ENCODE data around the gene AGBL5.
A peak's percentile ranks its signal among the peaks of the same experiment; 100 is the strongest.

AGBL5 gene

GRCh38 chr2:27025281-27025800 lies 26.1 kb upstream of the AGBL5 start:
- DNase-seq, result no peak

- no peak for DNase-seq
These were observed 25.3 kb upstream of the AGBL5 start for GRCh38 chr2:27025861-27026851.

- DNase-seq, result no peak
These were observed 24.2 kb upstream of the AGBL5 start for GRCh38 chr2:27027211-27027651.

GRCh38 chr2:27029051-27029450 lies 22.4 kb upstream of the AGBL5 start:
- no peak for DNase-seq

GRCh38 chr2:27032495-27033252 lies 18.8 kb upstream of the AGBL5 start, which contains the start of gene TMEM214:
Gene TMEM214 (plus strand): TSS chr2:27032965. CDS start chr2:27033016, 51 bp downstream.
- DNase-seq, result peak; percentile 80 to 81

GRCh38 chr2:27033253-27033852 lies 18.1 kb upstream of the AGBL5 start:
- DNase-seq, result peak in 1 of 2 donors; percentile 5

GRCh38 chr2:27038012-27038411 lies 13.5 kb upstream of the AGBL5 start:
- DNase-seq, result no peak

- DNase-seq, result no peak
These were observed 12.7 kb upstream of the AGBL5 start for GRCh38 chr2:27038631-27039339.

GRCh38 chr2:27039426-27039825 lies 12.0 kb upstream of the AGBL5 start:
- no peak for DNase-seq

- no peak for DNase-seq
These were observed 11.6 kb upstream of the AGBL5 start for GRCh38 chr2:27039871-27040270.

- DNase-seq, result no peak
These were observed 11.2 kb upstream of the AGBL5 start for GRCh38 chr2:27040282-27040681.

- DNase-seq, result no peak
These were observed 9.7 kb upstream of the AGBL5 start for GRCh38 chr2:27041752-27042151.

GRCh38 chr2:27042159-27042661 lies 9.3 kb upstream of the AGBL5 start:
- peak in 1 of 2 donors; percentile 42 for DNase-seq

- no peak for DNase-seq
These were observed 8.4 kb upstream of the AGBL5 start for GRCh38 chr2:27042985-27043634.

GRCh38 chr2:27049422-27050280 lies 1.8 kb upstream of the AGBL5 start:
- DNase-seq, result peak; percentile 58 to 68

GRCh38 chr2:27050281-27050995 lies 1.0 kb upstream of the AGBL5 start:
- peak; percentile 93 to 94 for DNase-seq

GRCh38 chr2:27051902-27052645 lies 606 bp downstream of the AGBL5 start:
- no peak for DNase-seq

- no peak for DNase-seq
These were observed 1.9 kb downstream of the AGBL5 start for GRCh38 chr2:27053321-27053720.

- DNase-seq, result no peak
These were observed 2.3 kb downstream of the AGBL5 start for GRCh38 chr2:27053776-27054175.

Data from CD4-positive, alpha-beta T cell treated with Interleukin-1 beta for 1 hour (primary cell).